IPS-18a (cell line): ENCODE results near the gene PRKCB.

Source experiments
- H3K27ac ChIP-seq: one replicate; pipeline ENCODE4 v1.5.1; 2013; ENCODE audit warnings: low read length
- H3K27me3 ChIP-seq: one replicate; pipeline ENCODE4 v1.6.1; 2013; ENCODE audit warnings: mild to moderate bottlenecking, low read length; ENCODE audit not compliant: control insufficient read depth, insufficient read depth
- H3K36me3 ChIP-seq: one replicate; pipeline ENCODE4 v1.6.1; 2013; ENCODE audit warnings: low read depth, low read length; ENCODE audit not compliant: control insufficient read depth
- H3K4me1 ChIP-seq: one replicate; pipeline ENCODE4 v1.6.1; 2013; ENCODE audit warnings: low read depth, low read length; ENCODE audit not compliant: control insufficient read depth
- H3K4me3 ChIP-seq: one replicate; pipeline ENCODE4 v1.5.1; 2013; ENCODE audit warnings: low read length
- H3K9ac ChIP-seq: one replicate; pipeline ENCODE4 v1.6.1; 2013; ENCODE audit warnings: mild to moderate bottlenecking, low read length, moderate library complexity
- H3K9me3 ChIP-seq: one replicate; pipeline ENCODE4 v1.6.1; 2013; ENCODE audit warnings: low read depth, low read length; ENCODE audit not compliant: control insufficient read depth

Gene PRKCB

GRCh38 chr16:23950291-23950894 is 114.6 kb downstream of the PRKCB start:
- no peaks in the 10 kb centered on the region for H3K9me3 ChIP-seq
- peaks cover 15% of the 10 kb centered on the region for H3K4me1 ChIP-seq
- no peak overlapping the region for H3K4me3 ChIP-seq
- H3K36me3 ChIP-seq: no peaks in the 10 kb centered on the region
- no peak overlapping the region for H3K9ac ChIP-seq
- no peaks in the 10 kb centered on the region for H3K27me3 ChIP-seq
- no peak overlapping the region for H3K27ac ChIP-seq

- H3K36me3 ChIP-seq: no peaks in the 10 kb centered on the region
- H3K27me3 ChIP-seq: no peaks in the 10 kb centered on the region
- H3K4me3 ChIP-seq: no peak overlapping the region
- H3K4me1 ChIP-seq: peaks cover 15% of the 10 kb centered on the region
- no peak overlapping the region for H3K9ac ChIP-seq
- H3K9me3 ChIP-seq: no peaks in the 10 kb centered on the region
- H3K27ac ChIP-seq: no peak overlapping the region
These were observed 115.1 kb downstream of the PRKCB start for GRCh38 chr16:23950898-23951297.

- no peaks in the 10 kb centered on the region for H3K9me3 ChIP-seq
- H3K27me3 ChIP-seq: no peaks in the 10 kb centered on the region
- H3K9ac ChIP-seq: no peak overlapping the region
- no peak overlapping the region for H3K27ac ChIP-seq
- peaks cover 15% of the 10 kb centered on the region for H3K4me1 ChIP-seq
- no peaks in the 10 kb centered on the region for H3K36me3 ChIP-seq
- peak overlapping the region; percentile 28 for H3K4me3 ChIP-seq
These were observed 116.6 kb downstream of the PRKCB start for GRCh38 chr16:23952128-23952970.

- Histone ChIP-seq H3K27ac (no peak overlapping the region), H3K9me3 (no peaks in the 10 kb centered on the region), H3K9ac (no peak overlapping the region), H3K36me3 (no peaks in the 10 kb centered on the region), H3K4me1 (peaks cover 15% of the 10 kb centered on the region), H3K4me3 (no peak overlapping the region), H3K27me3 (no peaks in the 10 kb centered on the region)
These were observed 117.2 kb downstream of the PRKCB start for GRCh38 chr16:23952971-23953300.

- H3K36me3 ChIP-seq: no peaks in the 10 kb centered on the region
- peaks cover 15% of the 10 kb centered on the region for H3K4me1 ChIP-seq
- H3K27ac ChIP-seq: no peak overlapping the region
- no peaks in the 10 kb centered on the region for H3K27me3 ChIP-seq
- H3K9ac ChIP-seq: no peak overlapping the region
- H3K4me3 ChIP-seq: no peak overlapping the region
- H3K9me3 ChIP-seq: no peaks in the 10 kb centered on the region
These were observed 117.7 kb downstream of the PRKCB start for GRCh38 chr16:23953476-23953875.

- Histone ChIP-seq H3K9me3 (no peaks in the 10 kb centered on the region), H3K27me3 (no peaks in the 10 kb centered on the region), H3K9ac (no peak overlapping the region), H3K4me3 (no peak overlapping the region), H3K4me1 (peaks cover 15% of the 10 kb centered on the region), H3K36me3 (no peaks in the 10 kb centered on the region), H3K27ac (no peak overlapping the region)
These were observed 119.3 kb downstream of the PRKCB start for GRCh38 chr16:23955088-23955487.

- H3K36me3 ChIP-seq: no peaks in the 10 kb centered on the region
- H3K4me3 ChIP-seq: no peak overlapping the region
- H3K27me3 ChIP-seq: no peaks in the 10 kb centered on the region
- H3K4me1 ChIP-seq: peaks cover 7% of the 10 kb centered on the region
- H3K9ac ChIP-seq: no peak overlapping the region
- no peak overlapping the region for H3K27ac ChIP-seq
- no peaks in the 10 kb centered on the region for H3K9me3 ChIP-seq
These were observed 121.5 kb downstream of the PRKCB start for GRCh38 chr16:23957287-23957686.

- Histone ChIP-seq H3K27ac (no peak overlapping the region), H3K27me3 (no peaks in the 10 kb centered on the region)
These were observed 123.4 kb downstream of the PRKCB start for GRCh38 chr16:23959072-23959751.

GRCh38 chr16:23959752-23960072 is 123.9 kb downstream of the PRKCB start:
- no peaks in the 10 kb centered on the region for H3K27me3 ChIP-seq
- no peaks in the 10 kb centered on the region for H3K9me3 ChIP-seq
- no peaks in the 10 kb centered on the region for H3K36me3 ChIP-seq
- no peak overlapping the region for H3K4me3 ChIP-seq
- H3K27ac ChIP-seq: no peak overlapping the region
- H3K9ac ChIP-seq: no peak overlapping the region
- H3K4me1 ChIP-seq: no peaks in the 10 kb centered on the region

More at GRCh38 chr16:23959072-23959751, 123.4 kb downstream of the PRKCB start:
- no peaks in the 10 kb centered on the region for H3K36me3 ChIP-seq
- no peak overlapping the region for H3K4me3 ChIP-seq
- H3K9ac ChIP-seq: no peak overlapping the region
- no peaks in the 10 kb centered on the region for H3K9me3 ChIP-seq
- no peaks in the 10 kb centered on the region for H3K4me1 ChIP-seq

GRCh38 chr16:23960081-23960885 is 124.5 kb downstream of the PRKCB start:
- H3K4me1 ChIP-seq: no peaks in the 10 kb centered on the region
- no peaks in the 10 kb centered on the region for H3K36me3 ChIP-seq
- H3K9me3 ChIP-seq: no peaks in the 10 kb centered on the region
- no peak overlapping the region for H3K4me3 ChIP-seq
- H3K27me3 ChIP-seq: no peaks in the 10 kb centered on the region
- H3K9ac ChIP-seq: no peak overlapping the region
- no peak overlapping the region for H3K27ac ChIP-seq

- H3K9ac ChIP-seq: no peak overlapping the region
- peaks cover 6% of the 10 kb centered on the region for H3K4me1 ChIP-seq
- no peaks in the 10 kb centered on the region for H3K27me3 ChIP-seq
- H3K4me3 ChIP-seq: no peak overlapping the region
- H3K27ac ChIP-seq: no peak overlapping the region
- no peaks in the 10 kb centered on the region for H3K9me3 ChIP-seq
- no peaks in the 10 kb centered on the region for H3K36me3 ChIP-seq
These were observed 126.2 kb downstream of the PRKCB start for GRCh38 chr16:23962001-23962400.
